Measurements from ENCODE around the gene SLC6A20.
"Not testable (repeated sequence)": the region's sequence is repeated elsewhere in the genome, so short reads cannot be mapped to it uniquely, and the experiment has no call there.

Gene SLC6A20

GRCh38 chr3:45777746-45778386 is 18.5 kb downstream of the SLC6A20 start:
- DNase-seq, result no peak

- no peak for DNase-seq
Measured at GRCh38 chr3:45777111-45777745, 19.1 kb downstream of the SLC6A20 start.

- DNase-seq, result peak; percentile 62
Measured at GRCh38 chr3:45776611-45777010, 19.7 kb downstream of the SLC6A20 start.

GRCh38 chr3:45776301-45776595 is 20.1 kb downstream of the SLC6A20 start:
- no peak for DNase-seq

DNA sequence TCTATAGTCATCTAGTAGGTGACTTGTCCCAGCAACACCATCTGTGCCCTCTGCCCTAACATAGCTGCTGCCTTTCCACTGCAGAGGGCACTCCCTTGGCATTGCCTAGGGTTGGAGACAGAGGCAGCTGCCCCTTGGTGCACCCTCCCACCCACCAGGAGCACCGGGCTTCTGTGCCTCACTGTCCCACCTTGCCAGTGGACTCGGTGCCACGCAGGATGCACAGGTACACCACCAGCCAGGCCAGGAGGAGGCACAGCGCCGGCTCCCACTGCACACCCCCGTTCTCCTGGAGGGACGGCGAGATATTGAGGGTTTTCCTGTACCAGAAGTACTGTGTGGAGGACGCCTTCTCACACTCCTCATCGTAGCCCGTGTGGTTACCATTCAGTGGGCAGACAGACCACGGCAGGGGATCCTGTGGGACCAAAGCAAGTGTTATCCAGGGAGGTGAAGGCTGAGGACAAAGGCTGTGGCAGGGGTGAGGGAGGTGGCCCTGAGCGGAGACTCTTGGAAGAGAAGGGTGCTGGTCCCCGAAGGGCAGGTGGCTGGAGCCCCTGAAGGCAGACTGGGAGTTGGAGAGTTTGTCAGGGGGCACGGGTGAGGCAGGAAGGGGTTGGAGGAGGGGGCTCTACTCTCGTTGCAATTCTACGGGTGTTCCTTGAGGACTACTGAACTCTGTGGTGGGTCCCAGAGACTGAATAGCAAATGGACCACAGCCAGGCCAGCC is 20.6 kb downstream of the SLC6A20 start:
- no peak for DNase-seq

DNA sequence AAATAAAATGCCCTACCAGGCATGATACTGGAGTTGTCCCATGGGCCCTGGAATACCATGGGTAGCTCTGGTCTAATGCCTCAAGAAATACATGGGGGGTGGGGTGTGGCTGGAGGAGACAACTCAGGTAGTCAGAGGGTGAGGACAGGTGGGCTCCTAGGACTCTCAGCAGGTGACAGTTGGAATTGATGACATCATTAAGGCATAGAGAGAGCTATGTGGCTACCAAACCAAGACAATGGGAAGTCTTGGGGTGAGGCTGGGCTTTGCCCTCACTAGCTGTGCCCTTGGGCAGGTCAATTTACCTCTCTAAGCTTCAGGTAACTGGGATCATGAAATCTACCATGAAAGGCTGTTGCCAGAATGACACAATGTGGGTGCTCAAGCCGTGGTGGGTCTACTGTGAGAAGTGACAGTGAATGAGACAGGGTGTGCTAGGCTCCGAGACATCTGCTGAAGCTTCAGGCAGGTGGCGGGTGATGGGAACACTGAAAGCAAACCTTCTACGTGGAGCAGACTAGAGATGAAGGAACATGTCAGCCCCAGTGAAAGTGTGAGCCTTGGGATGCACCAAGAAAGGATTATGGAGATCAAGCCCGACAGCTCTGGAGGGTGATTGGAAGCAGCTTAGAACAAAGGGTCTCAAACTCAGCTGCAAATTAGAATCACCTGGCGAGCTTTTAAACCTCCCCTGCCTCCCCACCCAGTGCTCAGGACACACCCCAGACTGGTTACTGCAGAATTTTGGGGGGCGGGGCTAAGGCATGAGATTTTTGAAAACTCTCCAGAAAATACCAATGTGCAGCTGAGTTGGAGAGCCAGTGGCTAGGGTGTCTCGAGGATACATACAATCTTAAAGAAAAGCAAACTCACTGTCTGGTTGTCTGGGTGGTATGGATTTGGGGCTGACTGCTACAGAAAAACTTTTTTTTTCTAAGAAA is 21.5 kb downstream of the SLC6A20 start:
- no peak for DNase-seq

DNA sequence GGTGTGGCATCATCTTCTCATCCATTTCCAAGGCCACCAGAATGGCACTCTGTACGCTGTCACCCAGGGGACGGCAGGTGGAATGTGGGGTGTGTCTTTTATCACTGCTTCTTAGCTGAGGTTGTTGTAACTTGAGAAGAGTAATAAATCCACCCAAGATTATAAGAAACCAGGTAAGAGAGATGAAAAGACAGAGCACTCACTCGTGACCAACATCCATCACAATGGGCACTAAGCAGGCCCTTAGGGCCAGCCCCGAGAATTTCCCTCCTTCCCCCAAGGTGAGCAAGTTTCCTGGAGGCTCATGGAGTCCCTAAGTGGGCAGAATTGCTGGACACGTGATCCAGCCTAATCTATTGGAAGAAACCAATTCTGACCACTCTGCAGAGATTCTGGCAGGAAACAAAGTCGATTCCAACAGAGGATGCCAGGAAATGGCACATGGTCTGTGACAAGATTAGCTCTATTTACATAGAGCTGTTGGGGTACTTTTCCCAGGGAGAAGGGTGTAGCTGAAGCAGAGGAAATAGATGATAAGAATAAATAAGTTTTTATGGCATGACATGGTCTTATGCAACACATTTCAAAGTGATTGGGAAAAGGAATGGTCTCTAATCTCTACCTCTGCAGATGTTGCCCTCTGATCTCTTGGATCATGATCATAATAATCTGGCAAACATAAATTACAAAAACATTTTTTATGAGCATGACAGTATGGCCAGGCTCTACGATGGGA is 22.5 kb downstream of the SLC6A20 start:
- DNase-seq, result no peak

DNA sequence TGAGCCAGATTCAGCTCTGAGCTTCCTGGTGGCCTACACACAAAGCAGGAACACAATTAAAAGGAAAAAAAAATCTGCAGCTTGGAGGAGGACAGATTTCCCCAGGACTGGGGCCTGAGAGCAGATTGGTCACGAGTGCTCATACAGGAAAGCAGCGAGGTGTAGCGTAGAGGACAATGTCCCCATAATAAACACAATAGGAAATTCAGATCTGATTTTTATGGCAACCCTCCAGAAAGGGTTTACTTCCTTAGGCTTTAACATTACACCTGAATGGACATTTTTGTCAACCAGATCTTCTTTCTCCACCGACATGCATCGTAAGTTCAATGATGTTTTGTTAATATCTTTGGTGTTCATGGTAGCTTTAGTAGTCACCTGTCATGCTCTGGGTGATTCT is 23.3 kb downstream of the SLC6A20 start:
- no peak for DNase-seq

DNA sequence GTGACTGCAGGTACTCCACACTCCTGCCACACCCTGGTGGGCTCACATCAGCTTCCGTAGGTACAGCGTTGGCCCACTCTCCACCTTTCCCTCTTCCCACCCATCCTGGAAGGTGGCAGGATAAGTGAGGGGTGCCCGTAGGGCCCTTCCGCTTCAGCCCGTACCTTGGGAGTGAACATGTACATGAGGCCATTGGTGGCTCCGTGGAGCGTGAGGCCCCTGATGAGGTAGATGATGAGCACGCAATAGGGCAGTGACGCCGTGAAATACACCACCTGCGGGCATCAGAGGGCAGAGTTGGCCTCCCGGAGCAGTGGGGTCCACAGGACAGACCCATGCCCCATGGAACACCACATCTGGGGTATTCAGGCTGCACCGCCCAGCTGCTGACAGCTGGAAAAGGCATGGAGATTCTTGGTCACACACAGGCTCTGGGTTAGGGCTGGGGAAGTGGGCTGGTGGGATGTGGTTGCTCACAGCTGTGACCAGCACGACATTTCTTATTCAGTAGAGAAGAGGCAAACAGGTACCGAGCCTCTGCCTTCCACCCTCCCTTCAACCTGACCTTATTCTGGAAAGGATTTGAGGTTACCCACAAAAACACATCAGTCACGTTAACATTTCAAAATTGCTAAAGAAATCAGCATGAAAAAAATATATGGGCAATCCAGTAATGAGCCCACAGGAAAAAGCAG is 23.8 kb downstream of the SLC6A20 start:
- no peak for DNase-seq

DNA sequence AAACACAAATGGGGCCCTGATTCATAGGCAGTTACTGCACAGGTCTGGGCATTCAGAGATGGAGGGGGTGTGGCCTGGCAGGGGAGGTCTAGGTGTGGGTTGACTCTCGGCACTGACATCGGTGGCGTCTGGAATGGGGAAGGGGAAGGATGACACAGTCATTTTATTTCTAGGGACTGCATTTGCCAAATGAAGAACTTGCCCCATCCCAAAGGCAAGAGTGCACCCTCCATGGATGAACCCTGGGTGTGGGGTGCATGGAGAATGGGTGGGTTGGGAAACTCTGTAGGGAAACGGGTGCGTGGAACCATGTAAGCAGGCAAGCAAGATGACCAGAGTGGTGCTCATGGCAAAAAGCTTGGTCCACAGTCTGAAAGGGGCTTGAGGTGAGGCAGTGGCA is 24.5 kb downstream of the SLC6A20 start:
- DNase-seq, result no peak

DNA sequence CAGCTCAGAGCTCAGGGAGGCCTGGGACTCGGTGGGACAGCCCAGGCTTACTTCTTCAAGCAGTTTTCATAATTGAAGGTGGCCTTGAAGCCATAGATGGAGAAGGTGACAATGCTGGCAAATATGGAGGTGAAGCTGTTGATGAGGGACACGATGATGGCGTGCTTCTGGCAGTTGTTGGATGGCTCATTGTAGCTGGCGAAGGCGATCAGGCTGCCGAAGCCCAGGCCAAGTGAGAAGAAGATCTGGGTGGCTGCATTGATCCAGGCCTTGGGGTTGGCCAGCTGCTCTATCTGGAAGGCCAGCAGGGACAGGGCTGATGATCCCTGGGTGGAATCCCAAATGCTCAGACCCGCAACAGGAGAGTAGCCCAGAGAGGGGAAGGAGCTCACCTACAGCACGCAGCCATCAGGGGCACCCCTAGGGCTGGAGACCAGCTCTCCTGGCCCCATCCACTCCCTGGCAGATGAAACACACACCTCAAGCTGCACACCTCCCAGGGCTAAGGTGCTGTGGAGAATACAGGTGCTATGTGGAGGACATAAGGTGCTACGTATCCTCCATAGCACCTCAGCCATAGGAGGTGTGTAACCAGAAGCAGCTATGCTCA is 25.1 kb downstream of the SLC6A20 start:
- DNase-seq, result no peak

- DNase-seq, result no peak
Measured at GRCh38 chr3:45765958-45766357, 30.4 kb downstream of the SLC6A20 start.

DNA sequence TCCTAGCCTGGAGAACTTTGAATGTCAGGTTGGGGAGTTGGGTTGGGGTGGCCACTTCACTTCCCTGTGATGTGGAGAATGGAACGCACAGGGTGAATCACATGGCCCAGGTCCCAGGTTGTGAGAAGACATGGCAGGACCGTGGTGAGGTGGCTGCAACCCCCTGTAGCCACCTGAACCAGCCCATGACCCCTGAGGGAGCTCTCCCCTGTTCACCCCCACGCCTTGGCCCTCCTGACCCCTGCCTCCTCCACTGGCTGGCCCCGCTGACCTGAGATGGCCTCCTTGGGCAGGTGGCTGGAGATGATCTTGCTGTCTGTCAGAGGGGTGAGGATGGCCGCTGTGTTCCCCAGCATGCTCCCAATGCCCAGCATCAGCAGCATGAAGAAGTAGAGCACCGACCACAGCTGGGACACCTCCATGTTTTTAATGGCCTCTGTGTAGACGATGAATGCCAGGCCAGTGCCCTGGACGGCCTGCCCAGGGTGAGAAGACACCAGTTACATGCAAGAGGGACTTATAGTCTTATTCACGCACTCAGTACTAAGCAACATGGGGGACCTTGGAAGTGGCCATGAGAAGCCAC is 31.0 kb downstream of the SLC6A20 start:
- DNase-seq, result no peak

- no peak for DNase-seq
Measured at GRCh38 chr3:45763303-45763675, 33.0 kb downstream of the SLC6A20 start.

DNA sequence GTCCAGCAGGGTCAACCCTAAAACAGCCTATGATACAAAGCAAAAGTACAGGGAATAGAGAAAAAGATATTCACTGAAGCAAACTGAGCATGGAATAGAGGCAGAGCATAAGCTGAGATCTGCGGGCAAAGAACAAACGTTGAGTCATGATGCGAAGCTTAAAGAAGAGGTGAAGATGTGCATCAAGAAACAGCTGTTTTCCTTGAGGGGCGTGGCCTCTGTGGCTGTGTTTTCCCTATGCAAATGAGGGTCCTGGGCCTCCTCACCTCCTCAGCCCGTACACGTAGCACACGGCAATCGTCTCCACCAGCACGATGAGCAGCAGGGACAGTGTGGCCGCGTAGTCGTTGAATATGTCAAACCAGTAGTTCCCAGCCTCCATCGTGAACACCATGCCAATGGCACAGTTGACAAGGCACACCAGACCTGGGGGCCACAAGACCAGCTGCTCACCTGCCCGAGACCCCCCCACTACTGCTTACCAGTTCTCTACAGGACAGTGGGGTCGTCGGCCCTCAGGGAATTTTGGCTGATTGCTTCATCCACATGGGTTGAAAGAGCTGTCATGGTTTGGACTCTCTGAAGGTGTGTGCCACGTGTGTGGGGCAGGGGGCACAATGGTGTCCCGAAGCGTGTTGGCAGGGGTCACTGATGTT is 33.6 kb downstream of the SLC6A20 start:
- no peak for DNase-seq

- no peak for DNase-seq
Measured at GRCh38 chr3:45761831-45762230, 34.5 kb downstream of the SLC6A20 start.

- peak; percentile 18 for DNase-seq
Measured at GRCh38 chr3:45760878-45761711, 35.2 kb downstream of the SLC6A20 start.

DNA sequence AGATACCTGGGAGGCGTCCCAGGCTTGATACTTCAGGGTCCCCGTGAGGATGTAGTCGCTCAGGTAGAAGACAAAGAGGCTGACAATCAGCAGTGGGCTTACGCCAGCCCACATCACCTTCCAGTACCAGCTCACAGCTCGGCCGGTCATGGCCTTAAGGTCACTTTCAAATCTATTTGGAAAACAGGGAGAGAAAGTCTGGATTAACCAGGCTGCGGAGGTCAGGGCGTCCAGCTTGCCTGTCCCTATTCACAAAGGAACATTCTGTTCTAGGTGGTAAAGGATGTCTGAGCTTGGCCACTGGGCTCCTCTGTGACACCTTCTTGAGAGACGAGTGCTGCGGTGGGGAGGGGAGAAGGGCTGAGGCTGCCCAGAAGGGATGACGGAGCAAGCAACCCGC is 36.5 kb downstream of the SLC6A20 start:
- DNase-seq, result no peak

DNA sequence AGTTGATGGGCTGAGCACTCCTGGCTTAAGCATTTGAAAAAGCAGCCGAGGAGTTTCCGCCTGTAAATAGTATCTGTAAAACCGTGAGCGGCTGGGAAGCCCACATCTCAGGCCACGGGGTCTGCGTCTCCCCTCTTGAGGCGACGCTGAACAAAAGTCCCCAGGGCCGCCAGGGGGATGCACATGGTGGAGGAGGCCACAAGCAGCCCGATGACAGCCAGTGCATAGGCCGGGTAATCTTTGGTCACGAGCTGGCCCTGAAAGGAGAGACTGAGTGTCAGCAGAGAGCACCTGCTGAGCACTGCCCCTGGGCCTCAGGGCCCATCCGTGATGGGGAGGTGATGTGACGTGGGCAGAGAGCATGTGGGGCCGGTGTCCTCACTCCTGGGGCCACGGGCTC is 37.5 kb downstream of the SLC6A20 start:
- no peak for DNase-seq

DNA sequence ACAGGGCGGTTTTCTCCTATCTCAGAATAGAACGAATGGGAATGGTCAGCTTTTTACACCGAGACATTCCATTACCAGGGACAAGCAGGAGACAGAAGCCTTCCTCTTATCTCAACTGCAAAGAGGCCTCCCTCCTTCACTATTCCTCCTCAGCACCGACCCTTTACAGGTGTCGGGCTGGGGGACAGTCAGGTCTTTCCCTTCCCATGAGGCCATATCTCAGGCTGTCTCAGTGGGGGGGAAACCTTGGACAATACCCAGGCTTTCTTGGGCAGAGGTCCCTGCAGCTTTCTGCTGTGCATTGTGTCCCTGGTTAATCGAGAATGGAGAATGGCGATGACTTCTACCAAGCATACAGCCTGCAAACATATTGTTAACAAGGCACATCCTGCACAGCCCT is 39.2 kb downstream of the SLC6A20 start:
- DNase-seq, result not testable (repeated sequence)
